GM12878 (cell line): ENCODE results near the gene BBS9. TPM values are rescaled to one million over a fixed set of nuclear protein-coding genes. Genes with fewer than 3 reads are reported as not detected.

Experiments used
- ATAC-seq: fragments of 200-7000 bp; cut with Tn5 transposase; 3 replicates; pipeline ENCODE4 v1.9.1; 2020; ENCODE audit warnings: mild to moderate bottlenecking, moderate library complexity
- BruUV-seq: library from RNA; stranded (reverse); fragments of 400-500 nt; replicated peaks from 2 replicates; lab custom pipeline; 2021; lab: Mats Ljungman, UMichigan
- CTCF ChIA-PET: fragments of 300-600 bp; sonication (Branson Sonifier 250); formaldehyde crosslinking; extraction: SDS; loops from one replicate; lab custom pipeline; 2021; ENCODE audit warnings: inconsistent platforms; lab: Yijun Ruan, JAX
- POLR2A ChIA-PET: fragments of 350-600 bp; formaldehyde crosslinking; extraction: SDS; loops from one replicate; lab custom pipeline; 2021; ENCODE audit warnings: inconsistent platforms; lab: Charles Lee
- RAD21 ChIA-PET: fragments of 300-600 bp; sonication (Branson Sonifier 250); formaldehyde crosslinking; loops from one replicate; lab custom pipeline; 2023; ENCODE audit warnings: antibody characterized with exemption; ENCODE audit not compliant: unreplicated experiment; lab: Charles Lee
- SMC1A ChIA-PET: fragments of 300-600 bp; sonication (Branson Sonifier 250); formaldehyde crosslinking; loops from one replicate; lab custom pipeline; 2023; ENCODE audit not compliant: unreplicated experiment, uncharacterized antibody; lab: Charles Lee
- DNase-seq: peaks from one replicate; pipeline ENCODE4 v3.0.0-alpha.2; 2011; ENCODE audit warnings: low read depth, low spot score
- FAIRE-seq: peaks from 3 replicates; lab custom pipeline; 2011; peaks lifted over from hg19 to GRCh38; lab: Jason Lieb, UNC
- H2AFZ ChIP-seq: 2 replicates; pipeline ENCODE4 v1.6.0; 2011; ENCODE audit warnings: low read depth, low read length, control low read depth; ENCODE audit not compliant: control insufficient read depth
- H3K27ac ChIP-seq: 2 replicates; pipeline ENCODE4 v1.5.1; 2011; ENCODE audit warnings: control low read depth; ENCODE audit not compliant: control insufficient read depth, insufficient read depth
- H3K27me3 ChIP-seq, 2 experiments: replicated peaks in 1 of 2; 2 replicates each; pipeline versions ENCODE4 v1.6.0 to v1.6.1; 2011; ENCODE audit warnings: low read length in 1 of 2; ENCODE audit not compliant: control insufficient read depth in 2 of 2, insufficient read depth in 2 of 2
- H3K36me3 ChIP-seq, 2 experiments: 2 replicates each; pipeline ENCODE4 v1.5.1; 2011; ENCODE audit warnings: low read length in 1 of 2; ENCODE audit not compliant: control insufficient read depth in 2 of 2, insufficient read depth in 2 of 2
- H3K4me1 ChIP-seq: 2 replicates; pipeline ENCODE4 v1.6.1; 2011; ENCODE audit warnings: mild to moderate bottlenecking, low read length, moderate library complexity, mixed read lengths; ENCODE audit not compliant: control insufficient read depth, insufficient read depth
- H3K4me2 ChIP-seq: 2 replicates; pipeline ENCODE4 v1.6.0; 2011; ENCODE audit warnings: control low read depth; ENCODE audit not compliant: control insufficient read depth, insufficient read depth
- H3K4me3 ChIP-seq: fragments of 200-600 bp; sonication (generic); 2 replicates; pipeline ENCODE4 v1.5.1; 2016
- H3K79me2 ChIP-seq: 2 replicates; pipeline ENCODE4 v1.6.0; 2011; ENCODE audit warnings: low read length; ENCODE audit not compliant: control insufficient read depth, insufficient read depth
- H3K9ac ChIP-seq: 2 replicates; pipeline ENCODE4 v1.8.0; 2011; ENCODE audit warnings: low read length, control low read depth, mixed read lengths; ENCODE audit not compliant: control insufficient read depth, insufficient read depth
- H3K9me3 ChIP-seq: replicated peaks from 3 replicates; pipeline ENCODE4 v1.5.1; 2011; ENCODE audit warnings: mild to moderate bottlenecking, low read length; ENCODE audit not compliant: control insufficient read depth, insufficient read depth
- H4K20me1 ChIP-seq: 2 replicates; pipeline ENCODE4 v1.6.0; 2011; ENCODE audit not compliant: control insufficient read depth, insufficient read depth
- CUX1 ChIP-seq: IDR thresholded peaks from 2 replicates; pipeline ENCODE4 v1.6.1; 2012; ENCODE audit warnings: improper control_type of control experiment, low read depth, low read length; ENCODE audit not compliant: insufficient replicate concordance
- EED ChIP-seq: sonication (generic); IDR thresholded peaks from 2 replicates; pipeline ENCODE4 v1.6.1; 2016; ENCODE audit warnings: antibody characterized with exemption, low read depth
- EGR1 ChIP-seq, 2 experiments: IDR thresholded peaks; 1 replicate in 1 of 2; 2 replicates in 1 of 2; pipeline ENCODE4 v1.6.1; 2011 to 2012; ENCODE audit warnings: low read depth in 2 of 2, low read length in 2 of 2, borderline replicate concordance in 1 of 2, mild to moderate bottlenecking in 1 of 2, moderate library complexity in 1 of 2
- IKZF1 ChIP-seq: fragments of 450-650 bp; conservative IDR thresholded peaks from 2 replicates; pipeline ENCODE4 v1.6.1; 2017; ENCODE audit warnings: antibody characterized with exemption, mild to moderate bottlenecking
- PRDM15 ChIP-seq: fragments of 450-650 bp; formaldehyde crosslinking; IDR thresholded peaks from 2 replicates; pipeline ENCODE4 v1.4.0; 2020; ENCODE audit warnings: mild to moderate bottlenecking, moderate library complexity
- RAD21 ChIP-seq: IDR thresholded peaks from 2 replicates; pipeline ENCODE4 v1.6.1; 2011; ENCODE audit warnings: mild to moderate bottlenecking, low read depth, low read length, moderate library complexity; ENCODE audit not compliant: insufficient read depth
- RELA ChIP-seq: fragments of 450-650 bp; IDR thresholded peaks from 2 replicates; pipeline ENCODE4 v1.8.0; 2014; ENCODE audit warnings: borderline replicate concordance; ENCODE audit not compliant: partially characterized antibody
- RELB ChIP-seq: fragments of 450-650 bp; IDR thresholded peaks from 2 replicates; pipeline ENCODE4 v1.6.1; 2017; ENCODE audit warnings: low read depth, mild to moderate bottlenecking, moderate library complexity
- SPI1 ChIP-seq: IDR thresholded peaks from 2 replicates; pipeline ENCODE4 v1.6.1; 2011; ENCODE audit warnings: low read depth, mild to moderate bottlenecking, low read length, moderate library complexity, borderline replicate concordance; ENCODE audit not compliant: insufficient read depth
- TAF1 ChIP-seq: IDR thresholded peaks from 2 replicates; pipeline ENCODE4 v1.6.1; 2011; ENCODE audit warnings: mild to moderate bottlenecking, low read depth, low read length, borderline replicate concordance
- USF1 ChIP-seq: IDR thresholded peaks from 2 replicates; pipeline ENCODE4 v1.6.1; 2011; ENCODE audit warnings: borderline replicate concordance, low read depth, mild to moderate bottlenecking, moderate library complexity, mixed read lengths, low read length; ENCODE audit not compliant: insufficient read depth; ENCODE audit errors: extremely low read length
- WGBS: methylation state at CpG from one replicate; pipeline ENCODE4 v1.1.6; 2016; ENCODE audit warnings: low lambda C conversion rate; ENCODE audit not compliant: insufficient replicate concordance, insufficient coverage; ENCODE audit errors: missing lambda C conversion rate; 5-methylcytosine and 5-hydroxymethylcytosine counted together
- in situ Hi-C: fragments of 300-500 bp; cut with MboI; formaldehyde crosslinking; loops from 9 replicates; pipeline ENCODE4 v1.14.3; 2018; ENCODE audit warnings: mixed read lengths
- intact Hi-C: fragments of 100-400 bp; cut with micrococcal nuclease; formaldehyde crosslinking; loops from one replicate; pipeline ENCODE4 v1.14.2; 2022; ENCODE audit not compliant: unreplicated experiment
- polyA plus RNA-seq, 11 experiments: library from polyadenylated mRNA; depleted of rRNA in 4 of 11; unstranded in 6 of 11; stranded (reverse) in 5 of 11; fragments of >200 nt; fragmentation: Nextera tagmentation in 4 of 11; fragmentation: Illumina TruSeq in 1 of 11; extraction: Ambion mirVana in 4 of 11; extraction: Trizol in 1 of 11; gene quantifications; 1 replicate in 1 of 11; 2 replicates in 10 of 11; pipeline versions ENCODE4 v1.2.1 to v1.2.3, GENCODE V29; 2011 to 2016; ENCODE audit warnings: inconsistent platforms in 2 of 11, missing spikeins in 2 of 11, low read depth in 1 of 11
- total RNA-seq, 4 experiments: library from RNA; depleted of rRNA in 3 of 4; stranded (reverse); fragments of >200 nt in 3 of 4; fragmentation: Illumina TruSeq in 1 of 4; extraction: Trizol in 1 of 4; gene quantifications; 2 replicates each; pipeline versions ENCODE4 v1.2.1 to v1.2.3, GENCODE V29; 2013 to 2021

Gene BBS9
- total and polyA plus RNA-seq, 10 of the 15 experiments (the other 5 are each of a cell fraction or from before 2014, with no cell fraction given): 1.2 to 5.6 (median 2.3) TPM

- no peak overlapping the region for H3K9ac ChIP-seq
- intact Hi-C loops (no loop called here), in situ Hi-C loops (no loop called here)
- ChIA-PET CTCF (no interaction called here), SMC1A (interaction anchor here (1.1 kb wide), 1 partner anchor 10 kb away, joined by 3 read pairs; no protein-coding TSS in a partner anchor), POLR2A (no interaction called here), RAD21 (no interaction called here)
- no peaks in the 10 kb centered on the region; a peak in 1 of 4 replicates for H3K27me3 ChIP-seq
- no peaks in the 10 kb centered on the region for H3K9me3 ChIP-seq
- no peak overlapping the region for H3K4me3 ChIP-seq
- no peak overlapping the region for H3K27ac ChIP-seq
- no peak overlapping the region for H3K4me2 ChIP-seq
- WGBS: 35% methylated on average over 10 of the region's 10 CpGs
- ATAC-seq (no peak), FAIRE-seq (no peak), DNase-seq (no peak)
- no peaks in the 10 kb centered on the region for H3K4me1 ChIP-seq
- H3K79me2 ChIP-seq: no peaks in the 10 kb centered on the region
- H2AFZ ChIP-seq: no peak overlapping the region
- H3K36me3 ChIP-seq: no peaks in the 10 kb centered on the region
- no TSS peak for BruUV-seq
- no peaks in the 10 kb centered on the region for H4K20me1 ChIP-seq
- TF ChIP-seq SPI1 (no peak), TAF1 (no peak), CUX1 (no peak), IKZF1 (no peak), EED (no peak), RELA (no peak), RAD21 (no peak), EGR1 (IDR thresholded peaks at IDR 0.05; ENCODE audit: borderline replicate concordance in 1 of 2, low read depth in 2 of 2, low read length in 2 of 2) (no peak), RELB (no peak), PRDM15 (no peak), USF1 (no peak)
Measured at GRCh38 chr7:33639552-33640197, 510.3 kb downstream of the BBS9 start.
